Large intestine (tissue), 3 donors: Measurements from ENCODE around the gene SORCS3. TPM values are rescaled to one million over a fixed set of nuclear protein-coding genes. Genes with fewer than 3 reads are reported as not detected.

ENCODE experiments used
- DNase-seq, 2 donors: peaks; one replicate each; pipeline versions ENCODE4 v3.0.0 to v3.0.0-alpha.2; 2013
- H3K27ac ChIP-seq: one replicate; pipeline ENCODE4 v1.5.1; 2013; ENCODE audit warnings: low read length
- H3K27me3 ChIP-seq: 2 replicates; pipeline ENCODE4 v1.6.1; 2013; ENCODE audit warnings: low read length; ENCODE audit not compliant: control insufficient read depth, insufficient read depth
- H3K36me3 ChIP-seq: 2 replicates; pipeline ENCODE4 v1.6.1; 2013; ENCODE audit warnings: low read length; ENCODE audit not compliant: control insufficient read depth, insufficient read depth
- H3K4me1 ChIP-seq: one replicate; pipeline ENCODE4 v1.6.1; 2013; ENCODE audit warnings: low read length; ENCODE audit not compliant: control insufficient read depth, insufficient read depth
- H3K4me3 ChIP-seq: one replicate; pipeline ENCODE4 v1.5.1; 2013; ENCODE audit warnings: low read length
- H3K9me3 ChIP-seq: one replicate; pipeline ENCODE4 v1.6.1; 2013; ENCODE audit warnings: mild to moderate bottlenecking, low read depth, low read length, moderate library complexity; ENCODE audit not compliant: control insufficient read depth
- WGBS: methylation state at CpG from one replicate; pipeline ENCODE4 v1.1.5; 2013; ENCODE audit warnings: low lambda C conversion rate; ENCODE audit not compliant: insufficient coverage; 5-methylcytosine and 5-hydroxymethylcytosine counted together
- polyA plus RNA-seq: library from polyadenylated mRNA; unstranded; fragments of 120-200 nt; gene quantifications from one replicate; pipeline ENCODE4 v1.2.1, GENCODE V29; 2013

SORCS3 gene
- polyA plus RNA-seq, 1 donor: 1.7 TPM

DNA sequence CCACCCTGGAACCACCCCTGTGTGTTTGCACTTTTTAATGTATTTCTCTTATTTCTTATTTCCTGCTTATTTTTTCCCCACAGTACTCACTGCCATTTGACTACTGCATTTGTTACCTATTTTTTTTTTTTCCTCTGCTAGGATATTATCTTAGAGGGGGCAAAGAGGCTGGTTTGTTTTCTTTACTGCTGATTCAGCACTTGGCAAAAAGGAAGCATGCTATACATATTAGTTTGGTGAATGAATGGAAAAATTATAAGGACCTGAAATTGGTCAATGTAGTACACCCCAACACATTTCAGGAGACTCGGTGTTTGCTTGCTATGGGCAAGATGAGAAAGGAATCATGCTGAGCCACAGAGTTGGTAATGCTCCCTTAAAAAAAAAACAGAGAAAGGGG, 193.5 kb downstream of the SORCS3 start:
- H3K4me3 ChIP-seq: no peak overlapping the region
- H3K27ac ChIP-seq: no peak overlapping the region
- WGBS: no CpG with 5 or more reads among the region's 1 CpG
- no peaks in the 10 kb centered on the region for H3K4me1 ChIP-seq
- H3K27me3 ChIP-seq: no peaks in the 10 kb centered on the region
- DNase-seq: no peak
- no peaks in the 10 kb centered on the region for H3K9me3 ChIP-seq
- no peaks in the 10 kb centered on the region for H3K36me3 ChIP-seq

GRCh38 chr10:104835422-104835821, 194.3 kb downstream of the SORCS3 start:
- Histone ChIP-seq H3K36me3 (no peaks in the 10 kb centered on the region), H3K4me3 (no peak overlapping the region), H3K27ac (no peak overlapping the region), H3K9me3 (no peaks in the 10 kb centered on the region), H3K4me1 (no peaks in the 10 kb centered on the region), H3K27me3 (no peaks in the 10 kb centered on the region)
- no peak for DNase-seq
- no CpG with 5 or more reads among the region's 2 CpGs for WGBS

DNA sequence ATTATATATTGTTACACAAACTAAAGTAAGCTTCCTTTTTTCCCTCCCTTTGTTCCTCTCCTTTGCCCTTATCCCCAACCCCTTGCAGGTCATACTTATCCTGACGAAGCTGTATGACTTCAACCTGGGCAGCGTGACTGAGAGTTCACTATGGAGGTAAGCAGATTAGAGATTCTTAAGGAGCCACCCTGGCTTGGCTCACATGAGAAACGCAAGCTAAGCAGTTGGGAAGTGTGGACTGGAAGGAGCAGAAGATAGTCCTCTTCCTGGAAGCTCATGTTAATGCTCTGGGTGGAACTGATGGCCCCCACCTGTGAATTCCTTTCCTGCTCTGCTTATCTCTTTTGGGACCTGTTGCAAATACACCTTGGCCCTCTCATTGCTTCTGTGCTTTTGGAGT, 201.6 kb downstream of the SORCS3 start:
- WGBS: 80% methylated on average over 1 of the region's 3 CpGs
- DNase-seq: no peak
- no peak overlapping the region for H3K4me3 ChIP-seq

DNA sequence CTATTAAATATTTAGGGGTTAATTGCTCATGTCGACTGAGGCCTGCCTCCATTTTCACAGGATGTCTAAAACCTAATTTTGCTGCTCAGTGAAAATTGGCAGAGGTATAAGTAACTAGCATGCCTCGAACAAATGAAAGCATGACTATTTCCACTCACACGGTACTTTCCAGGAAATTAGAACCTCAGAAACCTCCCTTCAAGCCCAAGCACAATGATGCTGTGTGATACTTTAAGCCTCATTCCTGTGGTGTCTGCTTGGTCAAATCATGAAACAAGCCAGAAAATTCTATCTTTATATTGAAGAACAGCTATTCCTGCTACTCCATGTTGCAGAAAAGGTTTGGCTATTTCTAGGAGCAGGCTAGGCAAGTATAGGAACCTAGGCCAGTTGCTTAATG, 203.0 kb downstream of the SORCS3 start:
- H3K27ac ChIP-seq: no peak overlapping the region
- no peaks in the 10 kb centered on the region for H3K27me3 ChIP-seq
- DNase-seq: no peak
- 100% methylated on average over 1 of the region's 3 CpGs for WGBS
- H3K4me3 ChIP-seq: no peak overlapping the region
- H3K4me1 ChIP-seq: no peaks in the 10 kb centered on the region
- H3K36me3 ChIP-seq: no peaks in the 10 kb centered on the region
- H3K9me3 ChIP-seq: no peaks in the 10 kb centered on the region

More for the DNA sequence above, 201.6 kb downstream of the SORCS3 start:
- Histone ChIP-seq H3K27me3 (no peaks in the 10 kb centered on the region), H3K36me3 (no peaks in the 10 kb centered on the region), H3K4me1 (no peaks in the 10 kb centered on the region), H3K27ac (no peak overlapping the region), H3K9me3 (no peaks in the 10 kb centered on the region)

- WGBS: no CpG with 5 or more reads among the region's 5 CpGs
- H3K9me3 ChIP-seq: no peaks in the 10 kb centered on the region
- H3K4me1 ChIP-seq: no peaks in the 10 kb centered on the region
- no peak overlapping the region for H3K4me3 ChIP-seq
- no peak for DNase-seq
- no peak overlapping the region for H3K27ac ChIP-seq
- no peaks in the 10 kb centered on the region for H3K36me3 ChIP-seq
- H3K27me3 ChIP-seq: no peaks in the 10 kb centered on the region
These were observed 208.9 kb downstream of the SORCS3 start for GRCh38 chr10:104850023-104850422.

DNA sequence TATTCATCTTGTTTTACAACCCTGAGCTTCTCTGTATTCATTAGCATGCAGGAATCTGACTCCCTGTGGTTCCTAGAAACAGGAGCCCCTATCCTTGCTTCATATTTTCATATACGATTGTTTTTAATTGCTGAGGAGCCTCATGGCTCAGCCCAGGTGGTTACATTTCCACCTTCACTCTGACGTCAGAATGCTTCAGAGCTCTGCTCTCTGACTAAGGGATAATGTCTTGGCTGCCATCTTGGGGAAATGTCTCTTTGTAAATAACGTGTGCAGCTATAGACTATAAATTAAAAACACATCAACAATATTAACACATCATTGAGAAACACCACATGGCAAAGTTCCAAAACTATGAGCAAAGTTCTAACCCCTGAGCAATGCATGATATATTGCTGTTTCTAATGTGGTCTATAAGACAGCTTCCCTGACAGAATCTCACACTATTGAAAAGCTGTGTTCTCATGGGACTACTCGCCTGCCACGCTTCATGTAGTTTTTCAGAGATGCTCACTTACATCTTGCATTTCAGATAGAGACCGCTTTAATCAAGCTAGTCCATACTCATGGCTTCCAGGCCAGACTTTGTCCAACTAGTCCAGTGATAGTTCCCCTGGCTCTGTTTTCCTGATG, 227.0 kb downstream of the SORCS3 start:
- Histone ChIP-seq H3K27ac (no peak overlapping the region), H3K27me3 (no peaks in the 10 kb centered on the region), H3K4me3 (no peak overlapping the region), H3K4me1 (no peaks in the 10 kb centered on the region), H3K36me3 (no peaks in the 10 kb centered on the region), H3K9me3 (no peaks in the 10 kb centered on the region)
- WGBS: 70% methylated on average over 2 of the region's 6 CpGs
- no peak for DNase-seq

- no CpG with 5 or more reads among the region's 2 CpGs for WGBS
These were observed 231.6 kb downstream of the SORCS3 start for GRCh38 chr10:104872691-104873090.

DNA sequence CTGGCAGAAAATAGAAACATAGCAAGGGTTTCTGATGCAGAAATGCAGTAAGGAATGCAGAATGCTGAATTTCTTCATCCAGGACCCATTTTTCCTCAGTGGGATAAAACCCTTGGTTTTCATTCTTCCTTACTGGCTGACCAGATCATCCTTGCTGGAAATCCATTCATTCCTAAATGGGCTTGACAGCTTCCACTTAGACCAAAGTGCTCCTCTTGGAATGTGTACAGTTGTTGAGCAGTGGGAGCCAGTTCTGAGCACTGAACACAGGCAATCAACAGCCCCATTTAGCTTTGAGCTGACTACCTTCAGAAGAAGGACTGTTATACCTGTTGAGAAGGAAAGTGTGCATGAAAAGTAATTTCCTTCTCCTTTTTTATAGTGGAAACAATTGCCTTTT, 232.1 kb downstream of the SORCS3 start:
- H3K27ac ChIP-seq: no peak overlapping the region
- no peaks in the 10 kb centered on the region for H3K36me3 ChIP-seq
- H3K9me3 ChIP-seq: no peaks in the 10 kb centered on the region
- DNase-seq: no peak
- no peak overlapping the region for H3K4me3 ChIP-seq
- no peaks in the 10 kb centered on the region for H3K27me3 ChIP-seq
- no peaks in the 10 kb centered on the region for H3K4me1 ChIP-seq

More at GRCh38 chr10:104872691-104873090, 231.6 kb downstream of the SORCS3 start:
- H3K27ac ChIP-seq: no peak overlapping the region
- no peaks in the 10 kb centered on the region for H3K36me3 ChIP-seq
- no peak overlapping the region for H3K4me3 ChIP-seq
- no peaks in the 10 kb centered on the region for H3K27me3 ChIP-seq
- no peaks in the 10 kb centered on the region for H3K4me1 ChIP-seq
- DNase-seq: no peak
- no peaks in the 10 kb centered on the region for H3K9me3 ChIP-seq

DNA sequence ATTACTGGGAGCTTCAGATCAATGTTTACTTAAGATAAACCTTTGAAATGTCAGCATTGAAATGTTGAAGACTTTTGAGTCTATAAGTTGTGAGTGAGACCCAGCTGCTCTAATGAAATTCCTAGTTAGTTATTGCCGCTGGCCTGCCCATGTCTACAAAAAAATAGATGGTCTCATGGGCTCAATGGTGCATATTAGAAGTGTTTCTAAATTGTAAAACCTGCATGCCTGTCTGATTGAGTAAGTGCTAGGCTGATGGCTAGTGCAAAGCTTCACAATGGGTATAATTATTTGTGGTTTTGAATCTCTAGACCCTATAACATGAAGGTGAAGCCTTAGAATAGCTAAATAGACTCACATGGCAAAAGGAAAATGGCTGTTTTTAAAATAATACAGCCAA, 234.5 kb downstream of the SORCS3 start:
- Histone ChIP-seq H3K36me3 (no peaks in the 10 kb centered on the region), H3K27me3 (no peaks in the 10 kb centered on the region), H3K4me3 (no peak overlapping the region), H3K27ac (no peak overlapping the region), H3K9me3 (no peaks in the 10 kb centered on the region), H3K4me1 (no peaks in the 10 kb centered on the region)
- no CpG with 5 or more reads among the region's 1 CpG for WGBS
- DNase-seq: no peak

DNA sequence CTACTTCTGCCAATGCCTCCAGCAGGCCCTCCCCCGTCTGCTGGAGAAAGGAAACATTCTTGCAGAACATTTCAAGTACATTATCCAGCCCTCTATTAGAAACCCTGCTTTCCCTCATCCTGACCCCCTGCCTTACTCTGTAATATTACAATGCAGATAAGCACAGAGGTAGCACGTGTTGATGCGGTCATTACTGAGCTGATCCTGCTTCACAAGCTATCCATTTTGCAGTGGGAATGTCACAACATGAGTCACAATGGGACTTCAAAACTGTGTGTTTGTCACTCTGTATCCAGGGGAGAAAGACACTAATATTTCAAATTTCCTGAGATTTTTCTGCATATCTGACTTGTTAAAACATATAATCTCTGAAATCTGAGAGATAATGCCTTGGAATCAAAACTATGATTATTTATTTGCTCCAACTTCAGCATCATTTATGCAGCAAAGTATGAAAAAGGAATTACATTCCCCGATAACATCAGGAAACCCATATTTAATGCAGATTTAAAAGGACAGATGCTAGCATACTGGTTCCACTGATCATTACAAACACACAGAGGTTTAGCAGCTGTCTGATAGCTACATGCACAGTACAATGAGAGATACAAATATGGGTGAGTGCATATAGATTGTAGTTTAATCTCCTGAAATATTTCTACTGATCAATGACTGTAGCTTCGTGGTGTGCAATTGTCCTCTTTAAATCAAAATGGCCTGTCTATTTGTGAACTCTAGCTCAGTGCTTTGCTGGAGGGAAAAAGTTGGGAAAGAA, 239.7 kb downstream of the SORCS3 start:
- H3K4me1 ChIP-seq: no peaks in the 10 kb centered on the region
- H3K36me3 ChIP-seq: no peaks in the 10 kb centered on the region
- DNase-seq: no peak
- H3K27me3 ChIP-seq: no peaks in the 10 kb centered on the region
- H3K4me3 ChIP-seq: no peak overlapping the region
- 71% methylated on average over 1 of the region's 5 CpGs for WGBS
- H3K27ac ChIP-seq: no peak overlapping the region
- no peaks in the 10 kb centered on the region for H3K9me3 ChIP-seq

DNA sequence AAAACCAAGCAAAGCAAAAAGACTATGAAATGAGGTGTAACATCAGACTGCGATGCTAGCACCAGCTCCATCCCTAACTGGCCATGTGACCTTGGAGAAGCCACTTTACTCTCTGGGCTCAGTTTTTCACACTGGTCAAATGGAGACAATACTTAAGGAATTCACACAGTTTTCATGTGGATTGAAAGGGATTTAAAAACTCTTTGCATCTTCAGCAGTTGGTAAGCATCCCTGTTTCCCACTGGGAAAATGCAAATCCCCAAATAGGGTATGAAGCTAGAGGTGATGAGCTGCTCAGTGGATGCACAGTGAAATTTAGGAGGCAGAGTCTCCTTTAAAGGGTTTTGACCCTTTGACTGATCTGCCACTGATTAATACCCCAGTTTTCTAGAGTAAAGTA, 240.7 kb downstream of the SORCS3 start:
- H3K27me3 ChIP-seq: no peaks in the 10 kb centered on the region
- no peaks in the 10 kb centered on the region for H3K4me1 ChIP-seq
- no CpG with 5 or more reads among the region's 1 CpG for WGBS
- no peak for DNase-seq
- H3K4me3 ChIP-seq: no peak overlapping the region
- no peaks in the 10 kb centered on the region for H3K9me3 ChIP-seq
- H3K36me3 ChIP-seq: no peaks in the 10 kb centered on the region
- H3K27ac ChIP-seq: no peak overlapping the region
